Cerebellar nuclear complex (tissue), 1 donor: ENCODE results near the gene SLC44A5.
"Not testable (repeated sequence)": the region's sequence is repeated elsewhere in the genome, so short reads cannot be mapped to it uniquely, and the experiment has no call there.

Source experiments
- DNase-seq, 2 experiments: peaks; one replicate each; lab custom pipeline; 2025; lab: John Stamatoyannopoulos, UW

SLC44A5 gene

DNA sequence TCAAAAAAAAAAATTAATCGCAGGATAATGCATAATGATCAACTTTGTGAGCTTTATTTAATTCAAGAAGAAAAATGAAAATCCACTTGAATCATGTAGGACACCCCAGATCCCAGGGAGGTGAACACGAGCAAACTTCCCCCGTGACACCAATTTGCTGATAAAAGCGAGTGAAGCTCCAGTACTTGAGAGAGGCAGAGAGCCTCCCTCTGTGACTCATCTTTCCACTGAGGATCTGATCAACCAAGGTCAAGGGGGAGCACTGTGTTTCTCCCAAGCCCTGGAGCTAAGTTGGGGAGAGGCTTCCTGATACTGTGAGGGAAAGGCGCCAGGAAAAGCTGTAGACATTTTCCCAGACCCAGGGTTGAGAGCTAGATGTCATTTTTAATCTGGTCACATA is 160.9 kb downstream of the SLC44A5 start:
- DNase-seq = no peak

DNA sequence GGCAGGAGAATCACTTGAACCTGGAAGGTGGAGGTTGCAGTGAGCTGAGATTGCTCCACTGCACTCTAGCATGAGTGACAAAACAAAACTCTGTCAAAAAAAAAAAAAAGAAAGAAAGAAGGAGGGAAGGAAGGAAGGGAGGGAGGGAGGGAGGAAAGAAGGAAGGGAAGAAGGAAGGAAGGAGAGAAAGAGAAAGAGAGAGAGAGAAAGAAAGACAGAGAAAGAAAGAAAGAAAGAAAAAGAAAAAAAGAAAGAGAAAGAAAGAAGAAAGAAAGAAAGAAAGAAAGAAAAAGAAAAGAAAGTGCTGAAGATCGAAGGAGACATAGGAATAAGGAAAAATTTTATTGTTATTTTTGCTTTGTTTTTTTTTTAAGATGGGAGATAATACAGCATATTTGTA is 166.7 kb downstream of the SLC44A5 start:
- DNase-seq = no peak

DNA sequence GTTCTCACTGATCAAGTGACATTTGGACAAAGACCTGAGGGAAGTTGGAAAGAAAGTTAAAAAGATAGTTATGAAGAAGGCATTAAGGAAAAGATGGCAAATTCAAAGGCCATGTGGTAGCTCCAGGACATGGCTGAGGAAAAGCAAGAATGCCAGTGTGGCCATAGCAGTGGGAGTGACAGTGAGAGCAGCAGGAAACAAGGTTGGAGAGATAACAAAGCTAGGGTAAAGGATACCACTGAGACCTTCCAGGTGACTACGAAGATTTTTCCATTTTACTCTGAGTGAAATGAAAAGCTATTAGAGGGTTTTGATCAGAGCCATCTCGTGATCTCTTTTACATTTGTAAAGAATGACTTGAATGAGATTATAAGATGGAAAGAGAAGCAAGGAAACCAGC is 170.6 kb downstream of the SLC44A5 start:
- no peak for DNase-seq

DNA sequence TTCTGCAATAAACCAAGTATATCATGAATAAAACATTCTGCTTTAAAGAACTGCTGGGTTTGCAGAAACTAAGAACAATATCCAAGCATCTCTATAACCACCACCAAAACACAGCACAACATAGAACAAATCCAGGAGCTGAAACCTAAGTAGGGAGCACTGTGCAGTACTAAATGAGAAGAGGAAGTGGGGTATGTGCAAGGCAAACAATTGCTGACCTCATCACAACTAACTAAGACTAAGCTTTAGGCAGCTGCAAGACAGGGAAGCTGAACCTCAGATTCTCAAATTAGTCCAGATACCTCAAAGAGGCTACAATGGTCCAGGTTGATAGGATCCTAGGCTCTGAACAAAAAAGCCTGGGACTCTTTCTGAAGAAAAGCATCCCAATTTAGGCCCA is 172.6 kb downstream of the SLC44A5 start:
- no peak for DNase-seq

DNA sequence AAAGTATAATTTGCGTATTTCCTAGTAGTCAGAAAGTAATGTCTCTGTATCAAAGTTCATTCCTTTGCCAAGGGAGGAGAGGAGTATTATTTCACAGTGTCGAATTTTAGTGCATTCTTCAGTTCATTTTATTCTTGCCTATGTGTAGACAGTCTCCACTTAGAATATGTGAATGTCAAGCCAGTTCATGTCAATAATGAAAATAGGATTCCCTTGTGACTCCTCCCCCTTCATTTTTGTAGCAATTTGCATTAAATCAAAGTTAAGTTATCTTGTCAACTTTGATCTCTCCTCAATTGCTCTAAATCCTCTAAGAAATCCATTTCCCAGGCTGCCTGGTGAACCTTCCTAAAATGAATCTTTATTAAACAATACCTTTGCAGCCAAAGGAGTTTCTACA is 179.1 kb downstream of the SLC44A5 start:
- DNase-seq = no peak

DNA sequence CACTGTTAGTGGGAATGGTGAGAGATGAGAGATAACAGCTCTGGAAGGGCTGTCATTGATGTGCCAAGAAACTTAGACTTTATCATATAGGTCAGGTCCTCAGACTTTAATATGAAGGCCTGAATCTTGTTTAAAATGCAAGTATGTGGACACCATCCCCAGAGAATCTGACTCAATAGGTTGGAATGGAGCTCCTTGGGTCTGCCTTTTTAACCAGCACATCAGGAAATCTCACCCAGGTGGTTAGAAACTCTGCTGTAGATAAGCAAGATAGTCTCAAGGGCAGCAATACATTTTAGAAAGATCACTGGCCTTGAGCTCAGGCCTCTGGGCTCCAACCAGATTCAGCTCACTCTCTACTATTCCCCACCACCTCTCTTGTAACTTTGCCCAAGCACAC is 180.4 kb downstream of the SLC44A5 start:
- no peak for DNase-seq

DNA sequence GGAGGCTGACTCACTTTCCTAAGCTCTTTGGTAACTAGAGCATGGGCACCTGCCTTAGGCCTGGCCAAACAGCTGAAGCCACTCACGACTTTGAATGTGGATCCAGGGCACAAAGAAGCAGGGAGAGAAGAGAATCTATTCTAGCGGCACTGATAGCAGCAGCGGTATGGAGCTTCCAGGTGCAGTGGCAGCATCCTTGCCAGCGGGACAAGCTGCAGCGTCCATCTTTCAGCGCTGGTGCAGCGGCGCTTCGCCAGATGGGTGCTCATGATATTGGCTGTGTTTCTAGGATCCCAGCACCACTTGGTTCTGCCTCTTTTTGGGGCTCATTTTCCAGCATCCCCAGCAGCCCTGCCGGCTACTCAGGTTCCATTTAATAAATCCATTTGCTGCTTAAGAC is 184.2 kb downstream of the SLC44A5 start:
- no peak for DNase-seq

DNA sequence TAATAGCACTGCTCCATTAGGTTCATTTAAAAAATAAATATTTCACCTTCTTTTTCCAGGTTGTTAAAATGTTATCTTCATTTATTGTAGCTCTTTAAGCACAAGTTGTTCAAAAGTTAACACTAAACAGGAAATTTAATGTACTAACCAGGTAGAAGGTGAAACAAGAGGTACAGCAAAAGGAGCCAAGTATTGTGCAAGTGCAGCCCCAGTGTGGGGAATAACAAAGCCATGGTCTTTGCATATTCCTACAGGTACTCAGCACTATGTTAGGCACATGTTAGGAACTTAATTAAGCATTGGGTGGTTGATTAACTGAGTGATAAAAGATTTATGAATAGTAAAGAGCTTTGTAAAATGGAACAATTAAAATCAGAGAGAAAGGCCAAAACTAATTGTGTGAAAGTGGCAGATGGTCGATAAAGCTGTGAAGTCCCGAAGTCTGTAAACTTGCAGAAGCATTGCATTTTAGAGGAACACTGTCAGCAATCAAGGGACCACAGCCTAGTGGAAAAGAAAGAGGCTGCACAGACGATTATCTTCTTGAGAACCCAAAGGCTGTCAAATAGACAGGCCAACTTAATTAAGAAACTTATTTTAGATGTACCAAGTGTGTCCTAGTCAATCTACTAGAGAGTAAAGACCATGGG is 185.8 kb downstream of the SLC44A5 start:
- no peak for DNase-seq

DNA sequence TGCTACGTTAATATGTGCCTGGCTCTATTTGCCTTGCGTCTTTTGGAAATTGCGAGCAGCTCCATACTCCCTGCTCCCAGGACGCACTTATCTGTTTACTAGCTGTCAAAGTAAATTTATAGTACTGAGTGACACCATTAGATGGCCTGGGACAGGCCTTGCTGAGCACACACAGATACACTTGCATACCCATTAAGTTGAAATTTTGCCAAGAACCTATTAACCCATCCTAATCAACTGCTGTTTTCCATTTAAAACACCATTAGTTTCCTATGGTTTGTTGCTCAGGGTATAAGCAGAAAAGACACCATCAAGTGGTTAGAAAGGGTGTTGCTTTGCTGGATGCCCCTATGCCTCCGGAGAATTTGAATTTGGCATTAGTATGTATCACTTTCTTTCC is 187.3 kb downstream of the SLC44A5 start:
- DNase-seq = no peak

DNA sequence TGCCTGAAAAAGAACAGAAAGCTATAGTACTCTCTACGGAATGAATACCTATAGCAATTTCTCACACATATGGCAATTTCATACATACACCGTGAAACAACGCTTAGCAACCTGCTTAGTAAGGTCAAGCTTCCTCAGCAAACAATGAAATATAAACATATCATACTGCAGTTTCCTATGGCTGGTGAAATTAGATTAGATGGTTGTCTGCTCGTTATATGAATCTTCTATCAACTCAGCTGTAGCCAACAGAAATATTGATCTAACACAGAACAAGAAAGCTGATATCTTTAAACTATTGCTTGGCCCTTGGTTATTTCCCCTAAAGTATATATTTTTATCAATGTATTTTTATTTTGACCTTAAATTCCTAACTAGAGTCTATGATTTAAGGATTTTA is 187.8 kb downstream of the SLC44A5 start:
- DNase-seq = no peak

DNA sequence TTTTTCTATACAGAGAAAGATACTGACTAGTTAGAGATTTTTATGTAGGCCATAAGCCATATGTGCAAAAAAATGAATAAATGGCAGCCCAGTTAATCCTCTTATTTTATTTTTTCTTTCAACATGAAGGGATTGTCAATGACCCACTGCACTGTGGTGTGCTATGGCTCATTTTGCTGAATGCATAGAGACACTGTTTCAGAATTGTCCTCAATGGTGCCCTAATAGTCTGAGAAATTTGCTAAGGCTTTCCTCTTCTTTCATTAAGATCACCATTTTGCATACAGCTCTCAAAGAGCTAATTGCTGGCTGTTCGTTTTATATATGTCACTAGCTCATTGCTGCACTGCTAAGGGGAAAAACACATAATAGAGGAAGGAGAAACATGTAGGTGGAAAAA is 189.5 kb downstream of the SLC44A5 start:
- DNase-seq = no peak

DNA sequence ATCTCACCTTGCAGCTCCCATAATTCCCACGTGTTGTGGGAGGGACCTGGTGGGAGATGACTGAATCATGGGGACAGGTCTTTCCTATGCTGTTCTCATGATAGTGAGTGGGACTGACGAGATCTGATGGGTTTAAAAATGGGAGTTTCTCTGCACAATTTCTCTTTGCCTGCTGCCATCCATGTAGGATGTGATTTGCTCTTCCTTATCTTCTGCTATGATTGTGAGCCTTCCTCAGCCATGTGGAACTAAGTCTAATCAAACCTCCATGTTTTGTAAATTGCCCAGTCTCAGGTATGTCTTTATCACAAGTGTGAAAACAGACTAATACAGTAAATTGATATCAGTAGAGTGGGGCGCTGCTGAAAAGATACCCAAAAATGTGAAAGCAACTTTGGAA is 195.7 kb downstream of the SLC44A5 start:
- DNase-seq = no peak

DNA sequence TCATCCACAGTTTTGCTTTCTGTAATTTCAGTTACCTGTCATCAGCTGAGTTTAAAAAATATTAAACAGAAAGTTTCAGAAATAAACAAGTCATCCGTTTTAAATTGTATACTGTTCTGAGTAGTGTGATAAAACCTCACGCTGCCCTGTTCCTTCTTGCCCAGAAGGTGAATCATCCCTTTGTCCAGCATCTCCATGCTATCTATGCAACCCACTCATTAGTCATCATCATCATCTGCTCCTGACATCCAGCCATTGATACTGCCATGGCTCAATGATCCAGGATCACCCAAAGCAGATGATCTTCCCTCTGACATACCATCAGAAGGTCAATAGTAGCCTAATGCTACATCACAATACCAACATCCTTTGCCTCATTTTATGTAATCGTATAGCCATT is 198.3 kb downstream of the SLC44A5 start:
- DNase-seq = no peak

DNA sequence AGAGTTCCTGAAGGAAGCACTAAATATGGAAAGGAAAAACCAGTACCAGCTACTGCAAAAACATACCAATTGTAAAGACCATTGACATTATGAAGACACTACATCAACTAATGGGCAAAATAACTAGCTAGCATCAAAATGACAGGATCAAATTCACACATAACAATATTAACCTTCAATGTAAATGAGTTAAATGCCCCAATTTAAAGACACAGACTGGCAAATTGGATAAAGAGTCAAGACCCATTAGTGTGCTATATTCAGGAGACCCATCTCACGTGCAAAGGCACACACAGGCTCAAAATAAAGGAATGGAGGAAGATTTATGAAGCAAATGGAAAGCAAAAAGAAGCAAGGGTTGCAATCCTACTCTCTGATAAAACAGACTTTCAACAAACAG is 206.2 kb downstream of the SLC44A5 start:
- not testable (repeated sequence) for DNase-seq

DNA sequence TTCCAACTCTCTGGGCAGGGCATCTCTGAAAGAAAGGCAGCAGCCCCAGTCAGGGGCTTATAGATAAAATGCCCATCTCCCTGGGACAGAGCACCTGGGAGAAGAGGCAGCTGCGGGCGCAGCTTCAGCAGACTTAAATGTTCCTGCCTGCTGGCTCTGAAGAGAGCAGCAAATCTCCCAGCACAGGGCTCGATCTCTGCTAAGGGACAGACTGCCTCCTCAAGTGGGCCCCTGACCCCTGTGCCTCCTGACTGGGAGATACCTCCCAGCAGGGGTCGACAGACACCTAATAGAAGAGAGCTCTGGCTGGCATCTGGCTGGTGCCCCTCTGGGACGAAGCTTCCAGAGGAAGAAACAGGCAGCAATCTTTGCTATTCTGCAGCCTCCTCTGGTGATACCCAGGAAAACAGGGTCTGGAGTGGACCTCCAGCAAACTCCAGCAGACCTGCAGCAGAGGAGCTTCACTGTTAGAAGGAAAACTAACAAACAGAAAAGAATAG is 207.7 kb downstream of the SLC44A5 start:
- DNase-seq = not testable (repeated sequence)

DNA sequence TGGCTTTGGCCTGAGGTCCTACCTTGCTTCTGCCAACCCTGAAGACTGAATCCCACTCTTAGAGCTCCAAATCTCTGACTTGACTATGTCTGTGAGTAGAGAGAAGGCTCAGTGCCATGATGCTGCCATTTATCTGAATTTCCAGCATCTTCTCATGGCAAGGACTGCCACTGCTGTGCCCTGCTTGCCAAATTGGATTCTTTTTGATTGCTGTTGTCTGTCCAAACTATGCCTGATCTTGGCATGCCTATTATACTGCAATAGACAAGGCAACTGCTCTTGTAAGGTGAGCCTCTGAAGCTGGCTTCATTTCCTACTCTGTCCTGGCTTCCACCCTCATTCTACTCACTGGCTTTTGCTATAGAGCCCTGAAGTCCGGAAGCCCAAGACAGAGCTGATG is 210.2 kb downstream of the SLC44A5 start:
- no peak for DNase-seq

DNA sequence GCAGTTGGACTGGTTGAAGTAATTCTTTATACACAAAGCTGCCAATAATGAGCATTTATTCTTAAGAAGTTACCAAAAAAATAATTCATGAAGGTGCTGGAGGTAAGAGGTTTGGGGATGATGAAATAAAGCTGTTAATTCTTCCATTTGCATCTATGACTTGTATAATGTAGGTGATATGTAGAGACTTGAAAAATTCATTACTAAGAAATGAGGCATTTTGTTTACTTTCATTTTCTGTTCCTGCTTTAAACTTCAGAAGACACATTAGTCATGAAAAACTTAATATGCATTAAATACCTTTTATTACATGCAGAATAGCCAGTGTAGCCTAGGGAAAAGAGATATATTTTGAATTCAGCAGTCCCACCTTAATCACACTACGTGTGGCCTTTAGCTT is 214.2 kb downstream of the SLC44A5 start:
- no peak for DNase-seq

DNA sequence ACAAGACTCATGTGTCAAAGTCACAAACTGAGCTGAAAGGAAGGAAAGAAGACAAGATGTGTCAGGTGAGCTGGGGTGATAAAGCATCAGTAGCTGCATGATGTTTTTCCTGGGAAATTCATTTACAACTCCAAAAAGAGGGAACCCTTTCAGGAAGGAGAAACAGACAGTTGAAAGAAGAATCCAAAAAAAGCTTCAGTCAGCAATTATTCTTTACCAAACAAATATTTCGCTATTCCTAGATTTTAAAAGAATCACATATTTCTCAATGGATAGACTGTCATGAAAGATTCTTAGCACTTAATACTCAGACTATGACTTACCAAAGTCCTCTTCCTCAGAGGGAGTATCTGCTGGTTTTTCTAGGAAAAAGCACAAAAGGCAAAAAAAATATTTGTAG is 214.7 kb downstream of the SLC44A5 start:
- no peak for DNase-seq

DNA sequence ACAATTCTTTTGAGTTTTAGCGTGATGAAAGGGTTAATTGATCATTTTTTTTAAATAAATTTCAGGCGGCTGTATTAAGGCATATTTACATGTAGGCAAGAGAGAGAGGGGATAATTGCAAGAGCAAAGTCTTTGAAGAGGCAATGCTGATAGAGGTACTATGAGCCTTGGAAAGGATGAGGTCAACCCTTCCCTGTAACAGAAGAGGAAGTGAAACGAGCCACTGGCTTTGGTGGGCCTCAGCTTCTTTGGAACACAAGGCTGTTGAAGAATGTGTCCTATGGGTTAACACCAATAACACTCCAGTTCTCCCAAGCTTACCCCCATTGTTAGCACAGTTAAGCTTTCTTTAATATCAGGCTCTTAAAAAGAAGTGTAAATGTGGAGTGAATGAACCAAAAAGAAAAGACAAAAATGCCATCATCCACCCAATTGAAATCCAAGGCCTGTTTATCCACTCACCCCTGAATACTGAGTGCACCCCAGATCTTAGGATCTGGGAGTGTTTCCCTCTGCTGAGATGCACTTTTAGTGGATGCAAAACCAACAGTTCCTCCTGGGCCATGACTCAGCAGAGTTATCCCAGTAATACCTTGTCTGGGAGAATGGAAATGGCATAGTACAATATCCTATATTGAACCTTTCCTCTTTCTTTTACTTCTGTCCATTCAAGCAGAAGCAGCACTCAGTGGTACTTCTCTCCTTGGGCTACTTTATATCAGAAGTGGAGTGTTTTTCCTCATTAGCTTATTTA is 216.4 kb downstream of the SLC44A5 start:
- DNase-seq = no peak

DNA sequence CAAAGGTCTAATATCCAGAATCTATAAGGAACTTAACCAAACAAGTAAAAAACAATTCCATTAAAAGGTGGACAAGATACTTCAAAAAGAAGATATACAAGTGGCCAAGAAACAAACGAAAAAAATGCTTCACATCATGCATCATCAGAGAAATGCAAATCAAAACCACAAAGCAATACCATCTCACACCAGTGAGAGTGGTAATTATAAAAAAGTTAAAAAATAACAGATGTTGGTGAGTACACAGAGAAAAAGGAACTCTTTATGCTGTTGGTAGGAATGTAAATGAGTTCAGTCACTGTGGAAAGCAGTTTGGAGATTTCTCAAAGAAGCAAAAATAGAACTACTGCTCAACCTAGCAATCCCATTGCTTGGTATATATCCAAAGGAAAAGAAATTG is 218.6 kb downstream of the SLC44A5 start:
- no peak for DNase-seq

DNA sequence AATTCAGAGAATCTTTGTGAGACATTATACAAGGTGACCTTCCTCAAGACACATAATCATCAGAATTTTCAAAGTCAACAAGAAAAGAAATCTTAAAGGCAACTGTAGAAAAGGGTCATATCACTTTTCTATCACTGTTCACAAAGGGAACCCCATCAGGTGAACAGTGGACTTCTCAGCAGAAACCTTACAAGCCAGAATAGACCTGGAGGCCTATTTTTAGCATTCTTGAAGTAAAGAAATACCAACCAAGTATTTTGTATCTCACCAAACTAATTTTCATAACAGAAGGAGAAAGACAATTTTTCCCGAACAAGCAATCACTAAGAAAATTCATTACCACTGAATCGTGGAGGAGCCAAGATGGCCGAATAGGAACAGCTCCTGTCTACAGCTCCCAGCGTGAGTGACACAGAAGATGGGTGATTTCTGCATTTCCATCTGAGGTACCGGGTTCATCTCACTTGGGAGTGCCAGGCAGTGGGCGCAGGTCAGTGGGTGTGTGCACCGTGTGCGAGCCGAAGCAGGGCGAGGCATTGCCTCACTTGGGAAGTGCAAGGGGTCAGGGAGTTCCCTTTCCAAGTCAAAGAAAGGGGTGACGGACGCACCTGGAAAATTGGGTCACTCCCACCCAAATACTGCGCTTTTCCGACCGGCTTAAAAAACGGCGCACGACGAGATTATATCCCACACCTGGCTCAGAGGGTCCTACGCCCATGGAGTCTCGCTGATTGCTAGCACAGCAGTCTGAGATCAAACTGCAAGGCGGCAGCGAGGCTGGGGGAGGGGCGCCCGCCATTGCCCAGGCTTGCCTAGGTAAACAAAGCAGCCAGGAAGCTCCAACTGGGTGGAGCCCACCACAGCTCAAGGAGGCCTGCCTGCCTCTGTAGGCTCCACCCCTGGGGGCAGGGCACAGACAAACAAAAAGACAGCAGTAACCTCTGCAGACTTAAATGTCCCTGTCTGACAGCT is 235.2 kb downstream of the SLC44A5 start:
- not testable (repeated sequence) for DNase-seq

DNA sequence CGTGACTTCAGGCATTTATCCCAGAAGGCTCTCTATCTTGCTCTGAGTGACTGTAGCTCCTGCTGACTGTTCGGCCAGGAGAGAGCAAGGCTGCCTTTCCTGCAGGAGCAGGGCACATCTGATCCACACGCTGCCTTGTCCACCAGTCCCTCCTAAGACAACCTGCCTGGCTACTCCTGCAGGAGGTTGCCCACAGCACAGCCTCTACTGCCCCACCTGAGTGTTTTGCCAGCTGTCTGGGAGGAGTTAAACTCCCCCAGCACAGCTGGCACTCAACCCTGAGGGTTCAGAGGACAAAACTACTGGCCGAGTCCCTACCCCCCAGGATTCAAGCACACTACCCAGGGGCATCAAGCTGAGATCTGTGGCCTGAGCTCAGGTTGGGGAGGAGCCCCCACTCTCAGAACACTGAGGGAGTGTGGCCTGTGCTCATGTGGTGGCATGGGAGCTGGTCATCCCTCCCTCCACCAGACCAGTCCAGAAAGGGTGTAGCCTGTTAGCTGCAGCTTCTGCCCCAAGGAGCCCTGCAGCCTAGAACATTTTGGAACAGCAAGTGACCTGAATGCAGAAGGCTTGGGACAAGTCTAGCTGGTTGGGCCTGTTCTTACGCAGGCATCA is 237.3 kb downstream of the SLC44A5 start:
- no peak for DNase-seq
